Endothelial cell of umbilical vein (primary cell): ENCODE results near the gene GPX5.

Experiments used
- CTCF ChIP-seq, 2 donors: IDR thresholded peaks; 1 replicate in 1 of 2; 2 replicates in 1 of 2; pipeline ENCODE4 v1.5.1; 2011; ENCODE audit warnings: low read length in 2 of 2, mild to moderate bottlenecking in 2 of 2, moderate library complexity in 2 of 2, control low read depth in 1 of 2, inconsistent platforms in 1 of 2, low read depth in 1 of 2; ENCODE audit not compliant: insufficient read depth in 1 of 2; ENCODE audit errors: extremely low read depth in 1 of 2
- EZH2 ChIP-seq: IDR thresholded peaks from 2 replicates; pipeline ENCODE4 v1.6.1; 2012; ENCODE audit warnings: borderline replicate concordance, low read depth, mild to moderate bottlenecking, moderate library complexity, low read length, inconsistent platforms; ENCODE audit not compliant: severe bottlenecking
- FOS ChIP-seq: IDR thresholded peaks from 2 replicates; pipeline ENCODE4 v1.6.1; 2011; ENCODE audit warnings: mild to moderate bottlenecking, low read length, moderate library complexity, borderline replicate concordance; ENCODE audit not compliant: insufficient read depth
- GATA2 ChIP-seq: IDR thresholded peaks from 2 replicates; pipeline ENCODE4 v1.7.0; 2011; ENCODE audit warnings: low read depth, mild to moderate bottlenecking, moderate library complexity, mixed read lengths, low read length; ENCODE audit not compliant: insufficient read length, insufficient read depth
- JUN ChIP-seq: IDR thresholded peaks from 2 replicates; pipeline ENCODE4 v1.6.1; 2011; ENCODE audit warnings: borderline replicate concordance, low read depth; ENCODE audit not compliant: insufficient read length, insufficient read depth
- MYC ChIP-seq: IDR thresholded peaks from one replicate; pipeline ENCODE4 v1.6.1; 2011; ENCODE audit warnings: mild to moderate bottlenecking, low read depth, low read length
- POLR2A ChIP-seq: IDR thresholded peaks from 2 replicates; pipeline ENCODE4 v1.6.1; 2012; ENCODE audit warnings: low read depth, mild to moderate bottlenecking, control low read depth, low read length
- POLR2AphosphoS5 ChIP-seq: IDR thresholded peaks from 2 replicates; pipeline ENCODE4 v1.6.1; 2012; ENCODE audit warnings: low read depth, mild to moderate bottlenecking, control low read depth, low read length, moderate library complexity; ENCODE audit not compliant: insufficient read depth
- TF ChIP-seq, protein P1 (sequence below): IDR thresholded peaks from 2 replicates; pipeline ENCODE4 v1.6.1; 2011; ENCODE audit not compliant: insufficient read depth, insufficient read length

- no peak for TF ChIP-seq CTCF (IDR thresholded peaks at IDR 0.05; ENCODE audit: extremely low read depth in 1 of 2, insufficient read depth in 1 of 2, low read depth in 1 of 2, low read length in 2 of 2)
- no peak for TF ChIP-seq EZH2
- no peak for TF ChIP-seq POLR2A
- no peak for TF ChIP-seq MYC
- TF ChIP-seq, protein P1, sequence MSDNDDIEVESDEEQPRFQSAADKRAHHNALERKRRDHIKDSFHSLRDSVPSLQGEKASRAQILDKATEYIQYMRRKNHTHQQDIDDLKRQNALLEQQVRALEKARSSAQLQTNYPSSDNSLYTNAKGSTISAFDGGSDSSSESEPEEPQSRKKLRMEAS: no peak
- no peak for TF ChIP-seq POLR2AphosphoS5
- TF ChIP-seq JUN: no peak
- no peak for TF ChIP-seq FOS
- no peak for TF ChIP-seq GATA2
Measured at GRCh38 chr6:28511628-28512300, 13.9 kb upstream of the GPX5 start.
